Skin epidermis (tissue), 12 donors: ENCODE results near the gene ZNF497.

Source experiments
- H3K27ac ChIP-seq, 21 experiments: fragments of 200-600 bp; sonication (generic) in 11 of 21; one replicate each; pipeline ENCODE4 v1.5.0; 2020; ENCODE audit warnings: mild to moderate bottlenecking in 3 of 21, inconsistent platforms in 2 of 21, moderate library complexity in 2 of 21
- H3K4me3 ChIP-seq, 7 experiments: fragments of 200-600 bp; sonication (generic) in 2 of 7; one replicate each; pipeline ENCODE4 v1.5.0; 2020; ENCODE audit warnings: inconsistent platforms in 2 of 7, mild to moderate bottlenecking in 2 of 7, moderate library complexity in 1 of 7

ZNF497 gene

DNA sequence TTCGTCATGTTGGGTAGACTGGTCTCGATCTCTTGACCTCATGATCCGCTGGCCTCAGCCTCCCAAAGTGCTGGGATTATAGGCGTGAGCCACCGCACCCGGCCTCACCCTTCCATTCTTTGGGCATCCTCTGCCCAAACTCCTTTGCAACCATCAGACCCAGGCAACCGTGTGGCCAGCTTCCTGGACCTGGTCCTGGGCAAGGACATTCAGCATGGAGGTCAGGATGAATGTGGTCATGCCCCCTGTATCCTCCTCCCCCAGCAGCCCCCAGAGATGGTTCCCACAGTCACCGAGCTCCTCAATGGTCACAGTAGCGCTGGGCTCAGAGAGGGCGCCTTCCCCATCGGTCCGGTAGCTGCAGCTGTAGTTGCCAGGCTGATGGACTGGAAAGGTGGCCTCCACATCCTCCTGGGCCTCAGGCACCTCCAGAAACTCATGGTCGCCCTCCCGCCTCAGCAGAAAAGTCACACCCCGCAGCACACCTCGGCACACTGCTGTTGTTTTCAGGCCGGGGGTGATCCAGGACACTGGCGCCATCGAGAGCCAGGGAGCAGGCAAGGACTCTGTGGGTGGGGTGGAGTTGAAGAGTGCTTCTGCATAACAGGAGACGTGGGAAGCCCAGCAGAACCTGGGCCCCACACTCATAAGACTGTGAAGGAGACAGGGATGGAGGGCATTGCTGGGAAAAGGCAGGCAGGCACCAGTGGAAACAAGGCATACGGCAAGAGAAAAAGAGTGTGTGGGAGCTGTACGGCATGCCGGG is 10.4 kb downstream of the ZNF497 start:
- Histone ChIP-seq H3K27ac (no peak overlapping the region), H3K4me3 (no peak overlapping the region)

- no peak overlapping the region for H3K27ac ChIP-seq
- H3K4me3 ChIP-seq = no peak overlapping the region
Observed at GRCh38 chr19:58351558-58351878, 11.0 kb downstream of the ZNF497 start.

DNA sequence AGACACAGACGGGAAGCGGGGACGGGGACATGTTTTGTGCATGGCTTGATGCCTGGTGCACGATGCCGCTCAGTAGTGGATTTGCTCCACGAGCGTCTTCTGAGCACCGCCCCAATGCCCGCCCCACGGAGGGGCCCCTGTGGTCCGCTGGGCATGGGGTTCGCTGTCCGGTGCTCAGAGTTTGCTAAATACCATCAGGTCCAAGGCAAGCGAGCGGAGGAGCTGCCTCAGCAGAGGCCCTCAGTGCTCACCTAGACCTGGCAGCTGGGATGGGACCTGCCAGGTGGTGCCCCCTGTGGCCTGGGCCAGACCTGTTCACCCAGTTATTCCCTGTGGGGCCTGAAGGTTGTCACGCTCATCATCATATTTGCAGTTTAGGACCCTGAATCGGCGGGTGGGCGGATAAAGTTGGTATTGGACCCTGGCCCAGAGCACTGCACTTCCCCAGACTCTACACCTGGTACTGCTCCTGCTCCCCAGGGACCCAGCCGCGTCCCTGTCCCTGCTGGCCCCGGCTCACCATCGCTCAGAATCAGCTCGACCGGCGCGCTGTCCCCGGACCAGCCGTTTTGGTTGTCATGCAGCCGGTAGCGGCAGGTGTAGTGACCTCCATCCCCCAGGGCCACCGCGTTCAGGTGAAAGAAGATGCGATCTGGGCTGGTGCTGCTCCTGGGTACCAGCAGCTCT is 11.5 kb downstream of the ZNF497 start:
- H3K4me3 ChIP-seq = no peak overlapping the region

DNA sequence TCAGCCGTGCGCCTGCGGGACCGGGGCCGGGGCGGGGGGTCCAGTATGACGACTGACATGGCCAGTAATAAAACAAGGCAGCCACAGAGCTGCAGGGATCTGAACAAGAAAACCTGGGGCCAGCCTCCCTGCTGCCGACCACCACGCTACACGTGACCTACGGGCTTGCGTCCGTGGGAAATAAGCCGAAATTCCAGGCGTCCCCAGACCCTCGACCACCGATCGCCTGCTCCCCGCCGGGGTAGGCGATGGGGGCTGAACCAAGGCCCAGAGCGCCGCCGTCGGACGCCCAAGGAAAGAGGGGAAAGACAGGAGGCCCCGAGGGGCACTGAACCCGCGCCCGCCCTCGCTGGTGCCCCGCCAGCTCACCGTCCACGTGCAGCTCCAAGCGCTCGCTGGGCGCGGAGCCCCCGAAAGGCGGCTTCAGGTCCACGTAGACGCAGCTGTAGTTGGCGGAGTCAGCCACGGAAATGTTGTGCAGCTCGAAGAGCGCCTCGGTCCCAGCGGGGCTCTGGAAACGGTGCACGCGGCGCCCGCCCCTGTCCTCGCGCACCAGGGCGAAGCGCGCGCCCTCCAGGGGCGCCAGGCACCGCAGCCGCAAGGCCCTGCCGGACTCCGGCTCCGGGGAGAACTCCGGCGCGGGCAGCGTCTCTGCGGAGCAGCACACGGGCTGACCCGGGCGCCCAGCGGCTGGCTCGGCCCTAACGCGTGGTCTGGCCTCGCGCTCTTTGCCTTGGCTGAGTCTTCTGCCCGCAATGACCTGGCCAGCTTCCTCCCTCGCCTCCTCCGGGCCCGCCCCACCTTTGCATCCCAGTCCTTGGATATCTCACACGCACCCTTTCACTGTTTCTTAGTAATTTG is 12.3 kb downstream of the ZNF497 start:
- no peak overlapping the region for H3K4me3 ChIP-seq
- no peak overlapping the region for H3K27ac ChIP-seq

More for the DNA sequence above, 11.5 kb downstream of the ZNF497 start:
- H3K27ac ChIP-seq = no peak overlapping the region

GRCh38 chr19:58349590-58349989 is 13.0 kb downstream of the ZNF497 start:
- Histone ChIP-seq H3K4me3 (no peak overlapping the region), H3K27ac (no peak overlapping the region)

DNA sequence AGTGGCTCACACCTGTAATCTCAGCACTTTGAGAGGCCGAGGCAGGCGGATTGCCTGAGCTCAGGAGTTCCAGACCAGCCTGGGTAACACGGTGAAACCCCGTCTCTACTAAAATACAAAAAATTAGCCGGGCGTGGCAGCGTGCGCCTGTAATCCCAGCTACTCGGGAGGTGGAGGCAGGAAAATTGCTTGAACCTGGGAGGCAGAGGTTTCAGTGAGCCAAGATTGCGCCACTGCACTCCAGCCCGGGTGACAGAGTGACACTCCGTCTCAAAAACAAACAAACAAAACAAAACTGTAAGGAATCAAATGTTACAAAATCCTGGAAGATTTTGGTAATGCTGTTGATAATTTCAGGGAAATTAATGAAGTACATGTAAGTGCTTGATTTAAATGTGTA is 14.5 kb downstream of the ZNF497 start:
- Histone ChIP-seq H3K27ac (peak overlapping the region in 12 of 21 experiments; percentile 5 to 83 (median 46)), H3K4me3 (peak overlapping the region; percentile 52 to 78 (median 57))

DNA sequence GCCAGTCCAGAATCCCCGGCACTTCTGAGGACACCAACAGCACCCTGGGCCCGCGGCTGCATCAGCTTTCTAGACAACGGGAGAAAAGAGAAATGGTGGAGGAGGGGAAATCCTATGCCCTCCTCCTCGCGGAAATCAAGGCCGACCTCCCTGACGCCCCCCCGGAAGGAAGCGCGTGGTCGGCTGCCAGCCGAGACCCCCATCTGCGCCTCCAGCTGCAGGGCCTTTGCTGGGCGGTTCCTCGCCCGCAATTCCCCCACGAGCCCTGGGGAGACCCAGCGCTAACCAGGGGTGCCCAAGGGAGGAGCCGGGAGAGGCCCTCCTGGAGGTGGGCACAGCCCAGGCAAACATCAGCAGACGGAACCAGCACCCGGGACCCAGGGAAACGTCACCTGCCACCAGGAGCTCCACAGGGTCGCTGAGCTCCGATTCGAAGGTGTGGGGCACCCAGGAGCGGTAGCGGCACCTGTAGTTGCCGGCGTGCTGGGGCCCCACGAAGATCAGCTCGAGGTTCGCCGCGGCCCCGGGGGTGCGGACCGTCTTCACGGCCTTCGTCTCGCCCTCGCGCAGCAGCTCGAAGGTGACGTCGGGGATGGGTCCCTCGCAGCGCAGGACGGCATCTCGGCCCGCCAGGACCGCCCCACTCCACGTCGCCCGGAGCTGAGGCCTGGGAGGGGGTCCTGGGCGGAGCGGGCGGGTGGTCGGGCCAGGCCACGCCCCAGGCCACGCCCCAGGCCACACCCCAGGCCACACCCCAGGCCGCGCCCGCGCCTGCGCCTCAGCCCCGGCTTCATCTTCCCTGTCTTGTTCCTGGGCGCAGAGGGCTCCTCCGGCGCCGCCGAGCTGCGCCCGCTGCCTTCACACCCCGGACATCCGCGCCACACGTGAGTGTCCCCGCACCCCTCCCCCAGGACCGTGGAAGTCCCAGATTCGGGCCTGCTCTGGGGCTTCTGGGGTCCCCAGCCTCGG is 15.3 kb downstream of the ZNF497 start:
- Histone ChIP-seq H3K27ac (peak overlapping the region; percentile 8 to 84 (median 75)), H3K4me3 (peak overlapping the region; percentile 52 to 78 (median 57))

- H3K27ac ChIP-seq = no peak overlapping the region
Observed at GRCh38 chr19:58345558-58345957, 17.0 kb downstream of the ZNF497 start.

GRCh38 chr19:58338825-58339558 is 23.6 kb downstream of the ZNF497 start:
- Histone ChIP-seq H3K4me3 (no peak overlapping the region), H3K27ac (no peak overlapping the region)

More at GRCh38 chr19:58345558-58345957, 17.0 kb downstream of the ZNF497 start:
- H3K4me3 ChIP-seq = no peak overlapping the region

DNA sequence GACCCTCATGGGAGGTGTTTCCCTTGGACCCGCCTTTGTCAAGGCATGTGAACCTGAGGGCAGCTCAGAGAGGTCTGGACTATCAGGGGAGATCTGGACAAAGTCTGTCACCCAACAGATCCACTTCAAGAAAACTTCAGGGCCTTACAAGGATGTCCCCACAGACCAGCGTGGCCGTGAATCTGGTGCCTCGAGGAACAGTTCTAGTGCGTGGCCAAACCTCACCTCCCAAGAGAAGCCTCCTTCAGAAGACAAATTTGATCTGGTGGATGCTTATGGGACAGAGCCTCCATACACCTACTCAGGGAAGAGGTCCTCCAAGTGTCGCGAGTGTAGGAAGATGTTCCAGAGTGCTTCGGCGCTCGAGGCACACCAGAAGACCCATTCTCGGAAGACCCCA is 24.2 kb downstream of the ZNF497 start:
- Histone ChIP-seq H3K4me3 (no peak overlapping the region), H3K27ac (no peak overlapping the region)

GRCh38 chr19:58336820-58337219 is 25.7 kb downstream of the ZNF497 start:
- no peak overlapping the region for H3K4me3 ChIP-seq
- no peak overlapping the region for H3K27ac ChIP-seq

DNA sequence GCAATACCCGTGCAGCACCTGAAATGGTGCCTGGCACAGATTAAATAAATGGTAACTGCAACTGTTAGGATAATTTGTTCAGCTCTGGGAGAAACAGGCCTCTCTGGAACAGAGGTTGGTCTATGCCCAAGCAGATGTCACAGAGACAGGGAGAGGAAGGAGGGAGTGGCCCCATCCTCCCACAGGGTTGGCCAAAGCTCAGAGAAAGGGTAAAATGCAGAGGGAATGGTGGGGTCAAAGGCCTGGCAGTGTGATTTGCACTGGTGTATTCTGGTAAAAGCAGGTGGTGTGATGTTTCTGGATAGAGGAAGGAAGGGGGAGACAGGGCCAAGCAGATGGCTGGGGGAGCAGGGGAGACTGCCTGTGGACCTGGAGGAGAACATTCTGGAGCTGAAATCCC is 26.3 kb downstream of the ZNF497 start:
- Histone ChIP-seq H3K4me3 (no peak overlapping the region), H3K27ac (no peak overlapping the region)

DNA sequence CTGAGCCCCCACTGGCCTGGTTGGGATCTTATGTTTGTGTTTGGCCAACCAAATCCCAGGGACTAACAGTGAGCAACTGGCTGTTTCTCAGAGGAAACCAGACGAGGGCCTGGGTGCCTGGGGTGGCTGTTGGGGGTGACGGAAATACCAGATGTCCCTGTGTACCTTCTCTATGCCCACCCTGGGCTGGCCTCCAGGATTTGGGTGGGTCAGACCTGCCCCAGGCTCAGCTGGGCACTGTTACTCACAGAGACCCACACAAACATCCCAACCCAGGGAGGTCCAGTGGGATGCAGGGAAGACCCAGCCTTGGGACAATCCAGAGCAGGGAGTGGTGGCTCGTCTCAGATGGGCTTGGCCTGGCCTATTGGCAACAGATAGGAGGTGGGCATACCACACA is 26.9 kb downstream of the ZNF497 start:
- Histone ChIP-seq H3K4me3 (no peak overlapping the region), H3K27ac (no peak overlapping the region)

DNA sequence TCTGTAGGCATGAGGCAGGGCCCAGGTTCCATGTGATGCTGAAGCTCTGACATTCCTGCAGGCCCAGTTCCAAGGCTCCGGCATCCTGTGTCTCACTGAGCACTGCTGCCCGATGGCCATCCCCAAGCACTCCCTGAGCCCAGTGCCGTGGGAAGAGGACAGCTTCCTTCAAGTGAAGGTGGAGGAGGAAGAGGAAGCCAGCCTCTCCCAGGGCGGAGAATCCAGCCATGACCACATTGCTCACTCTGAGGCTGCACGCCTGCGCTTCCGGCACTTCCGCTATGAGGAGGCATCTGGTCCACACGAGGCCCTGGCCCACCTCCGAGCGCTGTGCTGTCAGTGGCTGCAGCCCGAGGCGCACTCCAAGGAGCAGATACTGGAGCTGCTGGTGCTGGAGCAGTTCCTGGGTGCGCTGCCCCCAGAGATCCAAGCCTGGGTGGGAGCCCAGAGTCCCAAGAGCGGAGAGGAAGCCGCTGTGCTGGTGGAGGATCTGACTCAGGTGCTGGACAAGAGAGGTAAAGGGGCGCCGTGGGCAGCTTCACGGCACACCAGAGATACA is 27.8 kb downstream of the ZNF497 start:
- H3K4me3 ChIP-seq = no peak overlapping the region
- H3K27ac ChIP-seq = no peak overlapping the region

- Histone ChIP-seq H3K4me3 (no peak overlapping the region), H3K27ac (no peak overlapping the region)
Observed at GRCh38 chr19:58332697-58333096, 29.9 kb downstream of the ZNF497 start.

GRCh38 chr19:58330458-58330857 is 32.1 kb downstream of the ZNF497 start:
- H3K4me3 ChIP-seq = no peak overlapping the region
- peak overlapping the region in 2 of 21 experiments; percentile 22 to 58 for H3K27ac ChIP-seq

- Histone ChIP-seq H3K4me3 (no peak overlapping the region), H3K27ac (no peak overlapping the region)
Observed at GRCh38 chr19:58328999-58329398, 33.6 kb downstream of the ZNF497 start.
